Neural cell (in vitro differentiated cells): ENCODE results near the gene PCMT1. TPM values are rescaled to one million over a fixed set of nuclear protein-coding genes. Genes with fewer than 3 reads are reported as not detected.

Experiments
- H2AFZ ChIP-seq: fragments of 200-600, 300-800 bp; sonication (generic), shearing (Covaris generic); 2 replicates; pipeline ENCODE4 v1.6.0; 2014; ENCODE audit warnings: low read depth, mild to moderate bottlenecking, antibody characterized with exemption, low read length, moderate library complexity
- H3F3A ChIP-seq: fragments of 200-600 bp; shearing (Covaris generic); 2 replicates; pipeline ENCODE4 v1.6.1; 2016; ENCODE audit warnings: mild to moderate bottlenecking, moderate library complexity, mixed read lengths, antibody characterized with exemption, low read length; ENCODE audit not compliant: insufficient read depth, poor library complexity, severe bottlenecking
- H3K27ac ChIP-seq: fragments of 200-600, 300-800 bp; sonication (generic), shearing (Covaris generic); 2 replicates; pipeline ENCODE4 v1.5.1; 2014; ENCODE audit warnings: mild to moderate bottlenecking, low read length, moderate library complexity
- H3K27me3 ChIP-seq: fragments of 300-800, 200-600 bp; sonication (generic), shearing (Covaris generic); 2 replicates; pipeline ENCODE4 v1.6.0; 2014; ENCODE audit warnings: mild to moderate bottlenecking, low read depth, low read length, moderate library complexity; ENCODE audit not compliant: insufficient read depth
- H3K36me3 ChIP-seq: fragments of 300-800, 200-600 bp; sonication (generic), shearing (Covaris generic); 2 replicates; pipeline ENCODE4 v1.5.1; 2014; ENCODE audit warnings: mild to moderate bottlenecking, antibody characterized with exemption, low read length, moderate library complexity; ENCODE audit not compliant: insufficient read depth
- H3K4me2 ChIP-seq: fragments of 300-800, 200-600 bp; sonication (generic), shearing (Covaris generic); 2 replicates; pipeline ENCODE4 v1.6.0; 2014; ENCODE audit warnings: mild to moderate bottlenecking, low read length
- H3K4me3 ChIP-seq: fragments of 300-800, 200-600 bp; sonication (generic), shearing (Covaris generic); 2 replicates; pipeline ENCODE4 v1.5.1; 2014; ENCODE audit warnings: mild to moderate bottlenecking, low read length, moderate library complexity
- H3K79me2 ChIP-seq: fragments of 200-600 bp; shearing (Covaris generic); replicated peaks from 2 replicates; pipeline ENCODE4 v1.6.0; 2014; ENCODE audit warnings: mild to moderate bottlenecking, low read length, moderate library complexity; ENCODE audit not compliant: insufficient read depth
- H3K9ac ChIP-seq: fragments of 300-800, 200-600 bp; sonication (generic), shearing (Covaris generic); 2 replicates; pipeline ENCODE4 v1.6.1; 2016; ENCODE audit warnings: mild to moderate bottlenecking, low read length, mixed read lengths
- H3K9me2 ChIP-seq: fragments of 200-600 bp; shearing (Covaris generic); 2 replicates; pipeline ENCODE4 v1.6.1; 2016; ENCODE audit warnings: mild to moderate bottlenecking, low read length, mixed read lengths; ENCODE audit not compliant: insufficient read depth
- H3K9me3 ChIP-seq: fragments of 200-600, 300-800 bp; sonication (generic), shearing (Covaris generic); 2 replicates; pipeline ENCODE4 v1.6.1; 2016; ENCODE audit warnings: mild to moderate bottlenecking, mixed run types, low read length, moderate library complexity, mixed read lengths
- H4K20me1 ChIP-seq: fragments of 200-600 bp; shearing (Covaris generic); 2 replicates; pipeline ENCODE4 v1.6.1; 2016; ENCODE audit warnings: mild to moderate bottlenecking, mixed run types; ENCODE audit not compliant: insufficient read depth
- CTCF ChIP-seq: fragments of 450-650 bp; IDR thresholded peaks from 2 replicates; pipeline ENCODE4 v1.5.1; 2014; ENCODE audit warnings: antibody characterized with exemption, mild to moderate bottlenecking, moderate library complexity; ENCODE audit not compliant: poor library complexity, severe bottlenecking
- EP300 ChIP-seq: fragments of 450-650 bp; conservative IDR thresholded peaks from 2 replicates; pipeline ENCODE4 v1.6.1; 2014; ENCODE audit warnings: antibody characterized with exemption, mild to moderate bottlenecking, moderate library complexity; ENCODE audit not compliant: poor library complexity, severe bottlenecking
- EZH2 ChIP-seq: fragments of 200-600, 300-800 bp; shearing (Covaris generic), sonication (generic); IDR thresholded peaks from 2 replicates; pipeline ENCODE4 v1.6.1; 2014; ENCODE audit warnings: antibody characterized with exemption, low read length, borderline replicate concordance, mild to moderate bottlenecking; ENCODE audit not compliant: insufficient read depth, poor library complexity, severe bottlenecking
- MXI1 ChIP-seq: fragments of 450-650 bp; conservative IDR thresholded peaks from 2 replicates; pipeline ENCODE4 v1.6.1; 2014; ENCODE audit warnings: antibody characterized with exemption, mild to moderate bottlenecking; ENCODE audit not compliant: poor library complexity, severe bottlenecking
- RAD21 ChIP-seq: fragments of 450-650 bp; conservative IDR thresholded peaks from 2 replicates; pipeline ENCODE4 v1.6.1; 2014; ENCODE audit warnings: antibody characterized with exemption, mild to moderate bottlenecking, moderate library complexity
- SMC3 ChIP-seq: fragments of 450-650 bp; conservative IDR thresholded peaks from 2 replicates; pipeline ENCODE4 v1.6.1; 2014; ENCODE audit warnings: antibody characterized with exemption, mild to moderate bottlenecking, moderate library complexity; ENCODE audit not compliant: poor library complexity
- polyA plus RNA-seq: library from polyadenylated mRNA; depleted of rRNA; stranded (reverse); fragments of >200 nt; gene quantifications from 2 replicates; pipeline ENCODE4 v1.2.3, GENCODE V29; 2014
- TF ChIP-seq, protein P1 (sequence below): IDR thresholded peaks from 2 replicates; pipeline ENCODE4 v1.6.1; 2012; ENCODE audit warnings: borderline replicate concordance

The PCMT1 gene
- polyA plus RNA-seq, 1 donor from 2014 or later = 384 TPM

DNA sequence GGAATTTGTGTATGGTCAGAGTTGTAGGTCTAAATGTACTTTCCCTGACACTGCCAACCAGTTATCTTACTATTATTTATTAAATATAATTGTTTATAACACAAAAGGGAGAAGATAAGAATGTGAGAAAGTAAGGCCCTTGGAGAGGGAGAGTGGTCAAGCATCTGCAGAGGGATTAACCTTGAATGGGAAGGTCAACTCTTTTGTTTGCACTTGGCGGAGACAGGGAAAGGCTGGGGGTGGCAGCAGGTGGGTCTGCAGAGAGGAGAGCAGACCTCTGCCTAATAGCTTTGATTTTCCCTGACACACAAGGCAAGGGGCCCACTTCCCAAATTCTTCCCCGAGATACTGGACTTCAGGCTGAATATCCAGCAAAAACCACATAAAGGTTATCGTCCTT, 110.4 kb downstream of the PCMT1 start:
- H3F3A ChIP-seq = no peaks in the 10 kb centered on the region
- H3K9ac ChIP-seq = no peak overlapping the region
- peak overlapping the region; percentile 70 for H3K4me3 ChIP-seq
- H4K20me1 ChIP-seq = no peaks in the 10 kb centered on the region
- H3K9me3 ChIP-seq = no peaks in the 10 kb centered on the region
- no peaks in the 10 kb centered on the region for H3K27me3 ChIP-seq
- no peak overlapping the region for H2AFZ ChIP-seq
- H3K27ac ChIP-seq = no peak overlapping the region
- H3K4me2 ChIP-seq = no peak overlapping the region
- peaks cover 27% of the 10 kb centered on the region for H3K79me2 ChIP-seq
- no peak for TF ChIP-seq EP300
- TF ChIP-seq EZH2 = no peak
- TF ChIP-seq, protein P1, sequence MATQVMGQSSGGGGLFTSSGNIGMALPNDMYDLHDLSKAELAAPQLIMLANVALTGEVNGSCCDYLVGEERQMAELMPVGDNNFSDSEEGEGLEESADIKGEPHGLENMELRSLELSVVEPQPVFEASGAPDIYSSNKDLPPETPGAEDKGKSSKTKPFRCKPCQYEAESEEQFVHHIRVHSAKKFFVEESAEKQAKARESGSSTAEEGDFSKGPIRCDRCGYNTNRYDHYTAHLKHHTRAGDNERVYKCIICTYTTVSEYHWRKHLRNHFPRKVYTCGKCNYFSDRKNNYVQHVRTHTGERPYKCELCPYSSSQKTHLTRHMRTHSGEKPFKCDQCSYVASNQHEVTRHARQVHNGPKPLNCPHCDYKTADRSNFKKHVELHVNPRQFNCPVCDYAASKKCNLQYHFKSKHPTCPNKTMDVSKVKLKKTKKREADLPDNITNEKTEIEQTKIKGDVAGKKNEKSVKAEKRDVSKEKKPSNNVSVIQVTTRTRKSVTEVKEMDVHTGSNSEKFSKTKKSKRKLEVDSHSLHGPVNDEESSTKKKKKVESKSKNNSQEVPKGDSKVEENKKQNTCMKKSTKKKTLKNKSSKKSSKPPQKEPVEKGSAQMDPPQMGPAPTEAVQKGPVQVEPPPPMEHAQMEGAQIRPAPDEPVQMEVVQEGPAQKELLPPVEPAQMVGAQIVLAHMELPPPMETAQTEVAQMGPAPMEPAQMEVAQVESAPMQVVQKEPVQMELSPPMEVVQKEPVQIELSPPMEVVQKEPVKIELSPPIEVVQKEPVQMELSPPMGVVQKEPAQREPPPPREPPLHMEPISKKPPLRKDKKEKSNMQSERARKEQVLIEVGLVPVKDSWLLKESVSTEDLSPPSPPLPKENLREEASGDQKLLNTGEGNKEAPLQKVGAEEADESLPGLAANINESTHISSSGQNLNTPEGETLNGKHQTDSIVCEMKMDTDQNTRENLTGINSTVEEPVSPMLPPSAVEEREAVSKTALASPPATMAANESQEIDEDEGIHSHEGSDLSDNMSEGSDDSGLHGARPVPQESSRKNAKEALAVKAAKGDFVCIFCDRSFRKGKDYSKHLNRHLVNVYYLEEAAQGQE = no peak
- TF ChIP-seq RAD21 = no peak
- no peaks in the 10 kb centered on the region for H3K9me2 ChIP-seq
- no peaks in the 10 kb centered on the region for H3K36me3 ChIP-seq

DNA sequence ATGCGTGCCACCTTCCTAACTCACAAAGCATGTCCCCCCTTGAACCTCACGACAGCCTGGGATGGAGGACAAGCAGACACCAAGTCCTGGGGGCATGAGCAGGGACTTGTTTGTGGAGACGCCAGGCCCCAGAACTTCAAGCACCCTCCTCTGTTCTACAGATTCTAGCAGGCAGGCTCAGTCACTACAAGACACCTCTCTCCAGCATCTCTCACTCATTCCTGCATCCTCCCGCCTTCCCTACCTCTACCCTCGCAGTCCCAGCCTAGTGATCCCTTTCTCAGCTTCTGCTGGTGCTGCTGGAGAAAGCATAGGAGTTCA, 110.9 kb downstream of the PCMT1 start:
- H2AFZ ChIP-seq = no peak overlapping the region
- no peaks in the 10 kb centered on the region for H3K9me2 ChIP-seq
- TF ChIP-seq EP300 = no peak
- TF ChIP-seq CTCF = no peak
- no peak for TF ChIP-seq EZH2
- no peak for TF ChIP-seq MXI1
- no peak for TF ChIP-seq SMC3
- H3K27me3 ChIP-seq = no peaks in the 10 kb centered on the region
- no peaks in the 10 kb centered on the region for H3K36me3 ChIP-seq
- no peaks in the 10 kb centered on the region for H4K20me1 ChIP-seq
- H3K79me2 ChIP-seq = peaks cover 27% of the 10 kb centered on the region
- H3F3A ChIP-seq = peaks cover 3% of the 10 kb centered on the region
- H3K9ac ChIP-seq = no peak overlapping the region
- no peak overlapping the region for H3K27ac ChIP-seq
- peak overlapping the region; percentile 70 for H3K4me3 ChIP-seq
- H3K4me2 ChIP-seq = no peak overlapping the region
- no peaks in the 10 kb centered on the region for H3K9me3 ChIP-seq

Other genes starting within 250 kb of the PCMT1 start
- 43.6 and 57.2 TPM in 2 replicates for gene PPIL4, start 203.7 kb upstream of the PCMT1 start, polyA plus RNA-seq
- 19.8 and 28.4 TPM in 2 replicates for gene GINM1, start 183.4 kb upstream of the PCMT1 start, polyA plus RNA-seq
- gene KATNA1, start 101.0 kb upstream of the PCMT1 start, polyA plus RNA-seq = 23.1 and 32.2 TPM in 2 replicates
- 12.8 and 12.9 TPM in 2 replicates for gene LATS1, start 31.6 kb upstream of the PCMT1 start, polyA plus RNA-seq
- 20.9 and 26.9 TPM in 2 replicates for gene NUP43, start 3.2 kb upstream of the PCMT1 start, polyA plus RNA-seq
- gene LRP11, start 114.6 kb downstream of the PCMT1 start, polyA plus RNA-seq = 53.5 and 57.0 TPM in 2 replicates
- not detected in 2 replicates for gene RAET1E, start 148.4 kb downstream of the PCMT1 start, polyA plus RNA-seq
- gene RAET1G, start 173.4 kb downstream of the PCMT1 start, polyA plus RNA-seq = not detected in 2 replicates
- gene ULBP2, start 192.3 kb downstream of the PCMT1 start, polyA plus RNA-seq = 1.5 and 2.8 TPM in 2 replicates
- 0.22 and 0.38 TPM in 2 replicates for gene ULBP1, start 214.2 kb downstream of the PCMT1 start, polyA plus RNA-seq